A549 (cell line): ENCODE results near the gene PNPO. TPM values are rescaled to one million over a fixed set of nuclear protein-coding genes. Genes with fewer than 3 reads are reported as not detected.
A peak's percentile ranks its signal among the peaks of the same experiment; 100 is the strongest.

Source experiments
- ATAC-seq, 2 experiments: fragments of 200-7000 bp in 1 of 2; fragments of >200 bp in 1 of 2; cut with Nextera tagmentation in 1 of 2; cut with Tn5 transposase in 1 of 2; 3 replicates each; pipeline versions ENCODE4 v1.8.0 to v1.9.1; 2018 to 2020; ENCODE audit warnings: mild to moderate bottlenecking in 1 of 2, moderate library complexity in 1 of 2
- CTCF ChIA-PET: fragments of 300-600 bp; sonication (Branson Sonifier 250); formaldehyde crosslinking; extraction: SDS; loops from one replicate; lab custom pipeline; 2021; ENCODE audit warnings: antibody characterized with exemption, inconsistent platforms; lab: Yijun Ruan, JAX
- POLR2A ChIA-PET: fragments of 350-600 bp; formaldehyde crosslinking; extraction: SDS; loops from one replicate; lab custom pipeline; 2021; ENCODE audit warnings: antibody characterized with exemption, inconsistent platforms; lab: Yijun Ruan, JAX
- DNase-seq, 2 experiments: peaks; one replicate each; pipeline versions ENCODE4 v3.0.0 to v3.0.0-alpha.2; 2011 to 2016; ENCODE audit warnings: low read depth in 1 of 2, low spot score in 1 of 2
- FAIRE-seq: peaks from 2 replicates; lab custom pipeline; 2011; peaks lifted over from hg19 to GRCh38; lab: Jason Lieb, UNC
- H3K27ac ChIP-seq, 2 experiments: fragments of >200 bp; sonication (Bioruptor Twin); formaldehyde crosslinking; 3 replicates each; pipeline ENCODE4 v1.5.1; 2016 to 2017
- H3K4me1 ChIP-seq: fragments of >200 bp; sonication (Bioruptor Twin); formaldehyde crosslinking; 3 replicates; pipeline ENCODE4 v1.6.1; 2016
- H3K4me2 ChIP-seq: fragments of >200 bp; sonication (Bioruptor Twin); formaldehyde crosslinking; 3 replicates; pipeline ENCODE4 v1.6.1; 2016
- H3K4me3 ChIP-seq: fragments of >200 bp; sonication (Bioruptor Twin); formaldehyde crosslinking; 3 replicates; pipeline ENCODE4 v1.5.1; 2016
- H3K9me3 ChIP-seq: fragments of >200 bp; sonication (Bioruptor Twin); formaldehyde crosslinking; 3 replicates; pipeline ENCODE4 v1.6.1; 2016
- BHLHE40 ChIP-seq: IDR thresholded peaks from 2 replicates; pipeline ENCODE4 v1.6.1; 2012; ENCODE audit warnings: low read depth, low read length, inconsistent platforms
- CBX2 ChIP-seq: fragments of 200-600 bp; sonication (generic); IDR thresholded peaks from 2 replicates; pipeline ENCODE4 v1.6.1; 2016; ENCODE audit warnings: low read depth, mild to moderate bottlenecking, borderline replicate concordance
- FOSL2 ChIP-seq, 2 experiments: fragments of 450-650 bp in 1 of 2; fragments of >200 bp in 1 of 2; sonication (Bioruptor Twin) in 1 of 2; formaldehyde crosslinking; IDR thresholded peaks; 2 replicates each; pipeline versions ENCODE4 v1.5.0 to v1.6.1; 2016 to 2020; ENCODE audit warnings: mild to moderate bottlenecking in 1 of 2, moderate library complexity in 1 of 2
- GATA3 ChIP-seq: IDR thresholded peaks from 2 replicates; pipeline ENCODE4 v1.6.1; 2012; ENCODE audit warnings: borderline replicate concordance
- HDAC2 ChIP-seq: fragments of 200-600 bp; sonication (generic); IDR thresholded peaks from 2 replicates; pipeline ENCODE4 v1.6.1; 2016
- HEYL ChIP-seq: fragments of 250-450 bp; sonication (Bioruptor Pico); IDR thresholded peaks from 2 replicates; pipeline ENCODE4 v1.8.0; 2021; ENCODE audit warnings: mild to moderate bottlenecking, moderate library complexity
- HOXB13 ChIP-seq: fragments of 250-450 bp; sonication (Bioruptor Pico); IDR thresholded peaks from 2 replicates; pipeline ENCODE4 v1.5.0; 2020; ENCODE audit warnings: low read depth, mild to moderate bottlenecking, moderate library complexity
- JUN ChIP-seq, 2 experiments: fragments of >200 bp; sonication (Bioruptor Twin); formaldehyde crosslinking; IDR thresholded peaks; 2 replicates in 1 of 2; 3 replicates in 1 of 2; pipeline ENCODE4 v1.6.1; 2016 to 2017
- JUNB ChIP-seq: fragments of >200 bp; sonication (Bioruptor Twin); formaldehyde crosslinking; IDR thresholded peaks from 2 replicates; pipeline ENCODE4 v1.6.1; 2016
- POLR2A ChIP-seq: IDR thresholded peaks from 2 replicates; pipeline ENCODE4 v1.6.1; 2012; ENCODE audit warnings: mild to moderate bottlenecking, low read length
- POLR2AphosphoS2 ChIP-seq: conservative IDR thresholded peaks from 2 replicates; pipeline ENCODE4 v1.6.1; 2012; ENCODE audit warnings: low read length, improper control_type of control experiment, inconsistent platforms
- RCOR1 ChIP-seq: fragments of 150-350 bp; IDR thresholded peaks from 2 replicates; pipeline ENCODE4 v1.6.1; 2014; ENCODE audit warnings: antibody characterized with exemption, low read length, low read depth
- RFX5 ChIP-seq: fragments of 450-650 bp; IDR thresholded peaks from 2 replicates; pipeline ENCODE4 v1.7.1; 2014; ENCODE audit warnings: antibody characterized with exemption, mild to moderate bottlenecking, moderate library complexity
- RNF2 ChIP-seq: fragments of 200-600 bp; sonication (generic); IDR thresholded peaks from 2 replicates; pipeline ENCODE4 v1.6.1; 2016; ENCODE audit warnings: low read depth, mild to moderate bottlenecking, antibody characterized with exemption, moderate library complexity, borderline replicate concordance
- ZC3H11A ChIP-seq: fragments of 450-650 bp; IDR thresholded peaks from 2 replicates; pipeline ENCODE4 v1.6.1; 2014; ENCODE audit warnings: antibody characterized with exemption, mild to moderate bottlenecking
- WGBS: methylation state at CpG from one replicate; pipeline ENCODE4 v1.1.6; 2017; ENCODE audit errors: missing lambda C conversion rate; 5-methylcytosine and 5-hydroxymethylcytosine counted together
- polyA plus RNA-seq, 4 experiments: library from polyadenylated mRNA; depleted of rRNA in 3 of 4; stranded (reverse); fragments of >200 nt; fragmentation: RNase III in 1 of 4; extraction: RNeasy Plus Mini Kit Qiagen cat#74134 plus additional on column Dnase treatment in 1 of 4; gene quantifications; 2 replicates in 3 of 4; 3 replicates in 1 of 4; pipeline ENCODE4 v1.2.3, GENCODE V29; 2011 to 2017
- TF ChIP-seq, protein P1 (sequence below): IDR thresholded peaks from 2 replicates; pipeline ENCODE4 v1.6.1; 2012
- TF ChIP-seq, protein P2 (sequence below): fragments of 250-450 bp; sonication (Bioruptor Pico); IDR thresholded peaks from 2 replicates; pipeline ENCODE4 v1.5.0; 2021; ENCODE audit warnings: mild to moderate bottlenecking, moderate library complexity, borderline replicate concordance
- TF ChIP-seq, protein P3 (sequence below): IDR thresholded peaks from 2 replicates; pipeline ENCODE4 v1.6.1; 2012
- TF ChIP-seq, protein P4 (sequence below): fragments of 250-450 bp; sonication (Bioruptor Pico); IDR thresholded peaks from 2 replicates; pipeline ENCODE4 v1.5.0; 2020; ENCODE audit warnings: low read depth, mild to moderate bottlenecking, moderate library complexity
- TF ChIP-seq, protein P5 (sequence below): IDR thresholded peaks from 2 replicates; pipeline ENCODE4 v1.6.1; 2012; ENCODE audit warnings: low read depth, borderline replicate concordance
- TF ChIP-seq, protein P6 (sequence below): fragments of 150-350 bp; IDR thresholded peaks from 2 replicates; pipeline ENCODE4 v1.6.1; 2014; ENCODE audit warnings: low read depth, mild to moderate bottlenecking, low read length

The PNPO gene
- polyA plus RNA-seq, 2 of the 4 experiments (the other 2 are of a cell fraction): 29.5 to 40.8 TPM

DNA sequence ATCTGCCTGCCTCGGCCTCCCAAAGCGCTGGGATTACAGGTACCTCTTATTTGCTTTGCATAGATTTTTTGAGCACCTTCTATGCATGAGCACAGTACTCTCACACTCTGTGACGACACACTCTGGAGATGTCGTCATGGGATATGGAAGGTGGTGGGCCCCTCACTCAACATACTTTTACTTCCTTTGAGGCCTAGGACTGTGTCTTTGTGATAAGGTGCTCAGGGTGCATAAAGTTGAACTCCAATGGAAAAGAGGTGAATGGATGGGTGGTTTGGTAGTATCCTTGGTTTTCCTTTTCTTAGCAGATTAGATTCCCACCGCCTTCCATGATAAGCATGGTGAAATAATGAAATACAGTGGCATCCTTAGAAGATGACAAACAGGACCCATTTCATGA, 23.5 kb downstream of the PNPO start:
- DNase-seq: no peak
- WGBS: 92% methylated on average over 5 of the region's 5 CpGs
- no peak overlapping the region for H3K4me3 ChIP-seq
- ChIA-PET CTCF (interaction anchor here (0.6 to 38.7 kb wide), 5 partner anchors 14 to 1062 kb away, joined by 3 to 1426 read pairs (median 4); partner anchors contain the start of genes PNPO and PRR15L), POLR2A (no interaction called here)
- no peak for ATAC-seq
- H3K27ac ChIP-seq: peak overlapping the region in 1 of 2 experiments; percentile 69; a peak in 1 of 6 replicates
- FAIRE-seq: no peak
- H3K4me2 ChIP-seq: no peak overlapping the region
- TF ChIP-seq, protein P1, sequence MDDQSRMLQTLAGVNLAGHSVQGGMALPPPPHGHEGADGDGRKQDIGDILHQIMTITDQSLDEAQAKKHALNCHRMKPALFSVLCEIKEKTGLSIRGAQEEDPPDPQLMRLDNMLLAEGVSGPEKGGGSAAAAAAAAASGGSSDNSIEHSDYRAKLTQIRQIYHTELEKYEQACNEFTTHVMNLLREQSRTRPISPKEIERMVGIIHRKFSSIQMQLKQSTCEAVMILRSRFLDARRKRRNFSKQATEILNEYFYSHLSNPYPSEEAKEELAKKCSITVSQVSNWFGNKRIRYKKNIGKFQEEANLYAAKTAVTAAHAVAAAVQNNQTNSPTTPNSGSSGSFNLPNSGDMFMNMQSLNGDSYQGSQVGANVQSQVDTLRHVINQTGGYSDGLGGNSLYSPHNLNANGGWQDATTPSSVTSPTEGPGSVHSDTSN: no peak
- TF ChIP-seq POLR2AphosphoS2 (no peak), JUNB (no peak), GATA3 (no peak)
- TF ChIP-seq, all 56 proteins: peak for 0
- no peaks in the 10 kb centered on the region for H3K9me3 ChIP-seq
- H3K4me1 ChIP-seq: peaks cover 39% of the 10 kb centered on the region

DNA sequence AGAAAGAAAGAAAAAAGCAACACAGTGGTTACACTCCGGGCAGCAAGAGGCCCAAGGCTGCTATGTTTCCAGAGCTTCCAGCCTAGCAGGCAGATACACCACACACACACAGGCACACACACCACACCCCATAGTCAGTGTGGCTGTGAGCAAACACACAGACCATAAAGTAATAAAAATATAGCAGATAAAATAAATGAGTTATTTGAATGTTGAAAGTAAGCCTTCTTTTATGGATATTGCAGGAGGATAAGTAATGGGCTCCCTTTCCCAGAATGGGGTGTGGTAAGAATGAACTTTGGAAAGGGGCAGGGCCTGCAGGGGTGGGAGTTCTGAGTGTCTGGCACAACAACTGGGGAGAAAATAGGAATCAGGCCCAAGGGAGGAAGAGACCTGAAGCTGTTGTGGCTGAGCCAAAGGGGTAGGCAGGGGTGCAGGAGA, 24.7 kb downstream of the PNPO start:
- Histone ChIP-seq H3K4me2 (peak overlapping the region; percentile 60), H3K27ac (peak overlapping the region; percentile 69 to 88), H3K9me3 (no peaks in the 10 kb centered on the region), H3K4me1 (peaks cover 45% of the 10 kb centered on the region), H3K4me3 (no peak overlapping the region)
- TF ChIP-seq HDAC2 (no peak), BHLHE40 (no peak), RFX5 (no peak), ZC3H11A (no peak), CBX2 (no peak), RNF2 (no peak), HEYL (CRISPR knock-in tag) (no peak)
- TF ChIP-seq, protein P1: no peak
- TF ChIP-seq, protein P2, sequence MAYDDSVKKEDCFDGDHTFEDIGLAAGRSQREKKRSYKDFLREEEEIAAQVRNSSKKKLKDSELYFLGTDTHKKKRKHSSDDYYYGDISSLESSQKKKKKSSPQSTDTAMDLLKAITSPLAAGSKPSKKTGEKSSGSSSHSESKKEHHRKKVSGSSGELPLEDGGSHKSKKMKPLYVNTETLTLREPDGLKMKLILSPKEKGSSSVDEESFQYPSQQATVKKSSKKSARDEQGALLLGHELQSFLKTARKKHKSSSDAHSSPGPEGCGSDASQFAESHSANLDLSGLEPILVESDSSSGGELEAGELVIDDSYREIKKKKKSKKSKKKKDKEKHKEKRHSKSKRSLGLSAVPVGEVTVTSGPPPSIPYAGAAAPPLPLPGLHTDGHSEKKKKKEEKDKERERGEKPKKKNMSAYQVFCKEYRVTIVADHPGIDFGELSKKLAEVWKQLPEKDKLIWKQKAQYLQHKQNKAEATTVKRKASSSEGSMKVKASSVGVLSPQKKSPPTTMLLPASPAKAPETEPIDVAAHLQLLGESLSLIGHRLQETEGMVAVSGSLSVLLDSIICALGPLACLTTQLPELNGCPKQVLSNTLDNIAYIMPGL: no peak
- FAIRE-seq (no peak), DNase-seq (peak in 1 of 2 experiments; percentile 66), ATAC-seq (no peak)
- CTCF ChIA-PET: interaction anchor here (0.5 to 38.7 kb wide), 4 partner anchors 15 to 1678 kb away, joined by 3 to 1426 read pairs (median 426); partner anchors contain the start of genes PNPO and PRR15L
- 49% methylated on average over 1 of the region's 1 CpG for whole genome bisulfite sequencing
- POLR2A ChIA-PET: interaction anchor here (0.7 to 0.9 kb wide), 2 partner anchors 25 to 30 kb away, joined by 3 to 4 read pairs; partner anchors contain the start of gene PNPO

DNA sequence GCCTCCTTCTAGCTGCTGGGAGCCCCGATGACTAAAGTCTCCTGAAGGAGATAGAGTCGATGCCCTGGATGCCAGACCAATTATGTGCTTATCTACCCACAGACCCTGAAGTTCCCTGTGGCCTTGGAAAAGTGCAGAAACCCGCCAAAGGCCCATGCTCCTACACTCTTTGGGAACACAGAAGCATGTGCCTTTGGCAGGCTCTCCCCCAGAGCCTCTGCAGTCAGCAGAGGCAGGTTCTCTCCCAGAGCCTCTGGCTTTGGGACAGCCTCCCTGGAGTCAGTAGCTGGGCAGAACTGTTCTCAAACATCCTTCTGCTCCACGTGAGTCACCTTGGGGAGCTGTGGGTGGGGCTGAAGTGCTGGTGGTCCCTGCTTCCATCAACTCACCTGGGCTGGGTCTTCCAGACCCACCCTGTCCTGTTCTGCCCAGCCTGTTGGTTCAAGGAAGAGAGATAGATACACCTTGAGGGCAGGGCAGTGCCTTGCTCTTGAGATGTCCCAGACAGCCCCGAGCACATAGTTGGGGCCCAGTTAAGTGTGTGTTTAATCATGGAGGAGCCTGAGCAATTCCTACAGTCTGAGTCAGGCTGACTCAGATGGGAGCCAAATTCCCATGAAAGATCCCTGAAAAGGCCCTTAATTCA, 26.4 kb downstream of the PNPO start:
- Histone ChIP-seq H3K4me2 (peak overlapping the region; percentile 59), H3K4me3 (no peak overlapping the region), H3K27ac (peak overlapping the region; percentile 69 to 88)
- ChIA-PET POLR2A (interaction anchor here (2.0 kb wide), 1 partner anchor 72 kb away, joined by 6 read pairs; the partner anchor contains the start of gene SP2), CTCF (interaction anchor here (1.5 to 38.7 kb wide), 8 partner anchors 11 to 125 kb away, joined by 3 to 1426 read pairs (median 74); partner anchors contain the start of genes PNPO, PRR15L and SCRN2)
- TF ChIP-seq, protein P3, sequence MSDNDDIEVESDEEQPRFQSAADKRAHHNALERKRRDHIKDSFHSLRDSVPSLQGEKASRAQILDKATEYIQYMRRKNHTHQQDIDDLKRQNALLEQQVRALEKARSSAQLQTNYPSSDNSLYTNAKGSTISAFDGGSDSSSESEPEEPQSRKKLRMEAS: peak; percentile 55; the same call in 1 of the 2 replicates
- no peak for TF ChIP-seq POLR2A
- TF ChIP-seq, protein P4, sequence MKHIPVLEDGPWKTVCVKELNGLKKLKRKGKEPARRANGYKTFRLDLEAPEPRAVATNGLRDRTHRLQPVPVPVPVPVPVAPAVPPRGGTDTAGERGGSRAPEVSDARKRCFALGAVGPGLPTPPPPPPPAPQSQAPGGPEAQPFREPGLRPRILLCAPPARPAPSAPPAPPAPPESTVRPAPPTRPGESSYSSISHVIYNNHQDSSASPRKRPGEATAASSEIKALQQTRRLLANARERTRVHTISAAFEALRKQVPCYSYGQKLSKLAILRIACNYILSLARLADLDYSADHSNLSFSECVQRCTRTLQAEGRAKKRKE: no peak
- TF ChIP-seq HOXB13 (CRISPR knock-in tag): peak; percentile 44; the same call in 1 of the 2 replicates
- TF ChIP-seq, protein P5, sequence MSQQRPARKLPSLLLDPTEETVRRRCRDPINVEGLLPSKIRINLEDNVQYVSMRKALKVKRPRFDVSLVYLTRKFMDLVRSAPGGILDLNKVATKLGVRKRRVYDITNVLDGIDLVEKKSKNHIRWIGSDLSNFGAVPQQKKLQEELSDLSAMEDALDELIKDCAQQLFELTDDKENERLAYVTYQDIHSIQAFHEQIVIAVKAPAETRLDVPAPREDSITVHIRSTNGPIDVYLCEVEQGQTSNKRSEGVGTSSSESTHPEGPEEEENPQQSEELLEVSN: peak; percentile 49; the same call in 1 of the 2 replicates
- 0 out of 5 replicates have a peak, but pooled peaks have one; percentile 25 to 47 for TF ChIP-seq JUN (IDR thresholded peaks at IDR 0.05)
- TF ChIP-seq RNF2: no peak
- peak; percentile 81 for TF ChIP-seq JUNB
- TF ChIP-seq RCOR1: no peak
- peak; percentile 78 for TF ChIP-seq FOSL2 (IDR thresholded peaks at IDR 0.05)
- TF ChIP-seq FOSL2 (CRISPR knock-in tag; IDR thresholded peaks at IDR 0.05): peak; percentile 87
- TF ChIP-seq, protein P6, sequence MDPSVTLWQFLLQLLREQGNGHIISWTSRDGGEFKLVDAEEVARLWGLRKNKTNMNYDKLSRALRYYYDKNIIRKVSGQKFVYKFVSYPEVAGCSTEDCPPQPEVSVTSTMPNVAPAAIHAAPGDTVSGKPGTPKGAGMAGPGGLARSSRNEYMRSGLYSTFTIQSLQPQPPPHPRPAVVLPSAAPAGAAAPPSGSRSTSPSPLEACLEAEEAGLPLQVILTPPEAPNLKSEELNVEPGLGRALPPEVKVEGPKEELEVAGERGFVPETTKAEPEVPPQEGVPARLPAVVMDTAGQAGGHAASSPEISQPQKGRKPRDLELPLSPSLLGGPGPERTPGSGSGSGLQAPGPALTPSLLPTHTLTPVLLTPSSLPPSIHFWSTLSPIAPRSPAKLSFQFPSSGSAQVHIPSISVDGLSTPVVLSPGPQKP: no peak
- TF ChIP-seq, all 56 proteins: peak for 6
- Histone ChIP-seq H3K4me1 (peaks cover 53% of the 10 kb centered on the region), H3K9me3 (no peaks in the 10 kb centered on the region)
- FAIRE-seq: no peak
- peak; percentile 35 to 52; a peak in 5 of 6 replicates for ATAC-seq
- 11% methylated on average over 5 of the region's 5 CpGs for WGBS
- peak; percentile 61 to 80 for DNase-seq
